Measurements from ENCODE around the gene CCDC34.

DNA sequence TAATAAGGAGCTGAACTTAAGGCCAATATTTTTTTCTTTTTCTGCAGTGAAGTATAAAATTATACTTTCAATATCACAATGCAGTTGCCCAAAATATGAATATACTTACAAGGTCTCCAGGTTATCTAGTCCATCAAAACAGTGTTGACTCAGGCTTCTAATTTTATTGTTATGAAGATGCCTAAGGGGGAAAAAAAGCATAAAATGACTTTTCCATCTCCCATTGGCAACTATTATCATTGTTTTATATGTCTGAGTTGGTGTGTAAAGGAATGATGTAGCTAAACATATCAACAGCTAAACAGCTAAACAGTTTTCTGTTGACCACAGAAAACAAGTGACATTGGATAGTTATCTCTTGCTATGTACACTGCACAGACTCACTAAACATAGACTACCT lies 21.2 kb upstream of the CCDC34 start:
- TF ChIP-seq, protein P1, sequence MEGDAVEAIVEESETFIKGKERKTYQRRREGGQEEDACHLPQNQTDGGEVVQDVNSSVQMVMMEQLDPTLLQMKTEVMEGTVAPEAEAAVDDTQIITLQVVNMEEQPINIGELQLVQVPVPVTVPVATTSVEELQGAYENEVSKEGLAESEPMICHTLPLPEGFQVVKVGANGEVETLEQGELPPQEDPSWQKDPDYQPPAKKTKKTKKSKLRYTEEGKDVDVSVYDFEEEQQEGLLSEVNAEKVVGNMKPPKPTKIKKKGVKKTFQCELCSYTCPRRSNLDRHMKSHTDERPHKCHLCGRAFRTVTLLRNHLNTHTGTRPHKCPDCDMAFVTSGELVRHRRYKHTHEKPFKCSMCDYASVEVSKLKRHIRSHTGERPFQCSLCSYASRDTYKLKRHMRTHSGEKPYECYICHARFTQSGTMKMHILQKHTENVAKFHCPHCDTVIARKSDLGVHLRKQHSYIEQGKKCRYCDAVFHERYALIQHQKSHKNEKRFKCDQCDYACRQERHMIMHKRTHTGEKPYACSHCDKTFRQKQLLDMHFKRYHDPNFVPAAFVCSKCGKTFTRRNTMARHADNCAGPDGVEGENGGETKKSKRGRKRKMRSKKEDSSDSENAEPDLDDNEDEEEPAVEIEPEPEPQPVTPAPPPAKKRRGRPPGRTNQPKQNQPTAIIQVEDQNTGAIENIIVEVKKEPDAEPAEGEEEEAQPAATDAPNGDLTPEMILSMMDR (IDR thresholded peaks at IDR 0.05) = no peak
- TF ChIP-seq POLR2A (IDR thresholded peaks at IDR 0.05) = no peak

Data from suprapubic skin (tissue), 3 donors.